ENCODE results near the gene DFFA.
"Not testable (repeated sequence)": the region's sequence is repeated elsewhere in the genome, so short reads cannot be mapped to it uniquely, and the experiment has no call there.

DFFA gene

DNA sequence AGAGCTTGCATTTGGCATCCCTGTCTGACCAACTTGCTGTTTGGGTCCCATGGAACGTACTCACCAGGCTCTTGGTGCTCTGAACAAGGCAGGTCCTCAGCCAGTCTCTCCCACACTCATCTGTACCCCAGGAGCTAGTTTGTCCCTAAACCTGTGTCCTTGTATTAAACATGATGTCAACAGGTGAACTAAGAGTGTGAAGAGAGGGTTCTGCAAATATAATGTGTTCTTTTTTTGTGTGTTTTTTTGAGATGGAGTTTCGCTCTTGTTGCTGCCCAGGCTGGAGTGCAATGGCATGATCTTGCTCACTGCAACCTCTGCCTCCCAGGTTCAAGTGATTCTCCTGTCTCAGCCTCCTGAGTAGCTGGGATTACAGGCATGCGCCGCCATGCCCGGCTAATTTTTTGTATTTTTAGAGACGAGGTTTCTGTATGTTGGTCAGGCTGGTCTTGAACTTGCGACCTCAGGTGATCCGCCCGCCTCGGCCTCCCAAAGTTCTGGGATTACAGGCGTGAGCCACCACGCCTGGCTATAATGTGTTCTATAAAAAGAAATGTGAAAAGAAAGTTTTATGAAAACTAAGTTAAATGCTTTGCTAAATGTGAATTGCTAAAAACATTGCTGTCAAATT lies 33.8 kb upstream of the DFFA start:
- H3K27ac ChIP-seq; DNase-seq (ENCODE audit: low read depth, low spot score): not testable (repeated sequence)

DNA sequence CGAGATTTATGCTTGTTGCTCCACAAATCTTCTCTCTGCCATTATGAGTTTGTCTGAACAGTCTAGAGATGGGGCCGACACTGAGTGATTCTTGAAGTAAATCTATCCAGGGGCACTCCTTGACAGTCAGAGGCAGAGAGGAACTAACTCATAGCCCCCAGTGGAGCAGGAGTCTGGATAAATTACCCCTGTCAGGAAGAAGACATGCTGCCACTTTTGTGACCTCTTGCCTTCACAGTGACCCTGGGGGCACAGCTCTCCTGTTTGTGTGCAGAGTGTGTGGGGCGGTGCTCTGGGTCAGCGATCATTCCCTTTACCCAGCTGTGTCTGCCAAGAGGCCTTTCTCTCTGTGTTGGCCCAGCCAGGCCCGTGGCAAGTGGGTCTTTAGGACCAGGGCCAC lies 31.9 kb upstream of the DFFA start:
- DNase-seq (ENCODE audit: low read depth, low spot score), result no peak

DNA sequence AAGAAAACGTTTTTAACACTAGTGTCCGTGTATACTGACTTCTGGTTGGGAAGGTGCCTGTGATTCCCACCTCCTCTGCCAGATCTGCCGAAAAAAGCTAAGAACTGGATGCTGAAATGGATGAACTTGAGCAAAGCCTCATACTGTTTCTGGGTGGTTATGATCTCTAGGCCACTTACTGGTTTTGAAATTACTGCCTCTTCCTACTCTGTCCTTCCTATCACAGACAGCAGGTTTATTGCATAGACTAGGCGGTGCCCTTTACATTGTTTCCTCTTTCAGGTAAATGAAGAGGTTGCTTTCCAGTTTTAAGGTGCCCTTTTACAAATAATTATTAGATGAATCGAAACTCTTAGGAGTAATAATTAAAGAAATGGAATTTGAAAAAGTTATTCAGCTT lies 29.9 kb upstream of the DFFA start:
- H3K27ac ChIP-seq, result no peak overlapping the region
- DNase-seq (ENCODE audit: low read depth, low spot score), result no peak

More for the DNA sequence above, 31.9 kb upstream of the DFFA start:
- no peak overlapping the region for H3K27ac ChIP-seq

DNA sequence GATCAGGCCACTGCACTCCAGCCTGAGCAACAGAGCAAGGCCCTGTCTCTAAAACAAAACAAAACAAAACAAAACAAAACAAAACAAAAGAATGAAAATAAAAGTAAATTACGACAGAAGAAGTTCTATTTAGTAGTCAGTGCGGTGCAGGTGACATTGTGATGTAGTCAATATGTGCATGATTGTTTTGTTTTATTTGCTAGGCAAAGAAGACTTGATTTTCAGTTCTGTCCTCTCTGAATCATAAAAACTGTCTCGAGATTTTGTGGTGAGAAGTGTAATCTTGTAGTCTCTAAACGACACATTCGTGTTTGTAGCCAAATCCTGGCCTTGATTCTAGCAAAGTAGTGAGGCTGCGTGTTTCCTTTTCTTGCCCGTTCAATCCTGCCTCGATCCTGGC lies 25.9 kb upstream of the DFFA start:
- no peak for DNase-seq (ENCODE audit: low read depth, low spot score)
- H3K27ac ChIP-seq, result no peak overlapping the region

DNA sequence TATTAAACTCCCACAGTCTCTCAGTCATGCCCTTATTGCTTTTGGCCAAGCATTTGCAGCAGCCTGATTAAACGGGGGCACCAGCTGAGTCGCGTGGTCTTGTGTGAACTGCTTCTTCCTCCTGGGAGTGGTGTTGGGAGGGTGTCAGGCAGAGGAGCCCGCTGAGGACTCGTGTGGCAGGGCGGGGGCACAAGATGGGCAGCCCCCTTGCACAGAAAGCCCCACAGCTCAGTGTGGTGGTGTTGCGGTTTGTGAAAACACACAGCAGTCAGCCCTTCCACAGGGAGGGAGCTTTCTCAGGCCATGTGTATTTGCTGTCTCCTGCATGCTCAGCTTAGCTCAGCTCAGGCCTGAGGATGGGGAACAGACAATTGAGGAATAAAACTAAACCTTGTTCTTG lies 24.8 kb upstream of the DFFA start:
- DNase-seq (ENCODE audit: low read depth, low spot score), result no peak
- H3K27ac ChIP-seq, result peak overlapping the region; percentile 94

DNA sequence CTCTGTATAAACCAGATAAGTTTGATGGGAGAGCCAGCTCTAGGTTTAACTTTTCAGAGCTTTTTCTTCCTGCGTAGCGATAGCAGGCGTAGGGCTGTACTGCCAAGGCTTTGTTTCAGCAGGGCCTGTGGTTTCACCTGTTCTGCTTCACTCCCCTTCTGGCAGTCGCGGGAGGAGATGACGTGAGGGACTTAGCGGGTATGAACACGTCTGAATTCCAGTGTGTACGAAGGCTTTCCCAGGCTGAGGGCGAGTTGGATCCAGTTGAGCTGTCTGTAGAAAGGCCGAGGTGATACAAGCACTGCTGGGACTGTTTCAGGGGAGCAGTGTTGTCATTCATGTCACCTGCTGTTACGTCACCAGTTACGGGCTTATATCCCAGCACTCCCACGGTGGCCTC lies 23.6 kb upstream of the DFFA start:
- DNase-seq (ENCODE audit: low read depth, low spot score), result peak; percentile 100
- H3K27ac ChIP-seq, result peak overlapping the region; percentile 94

DNA sequence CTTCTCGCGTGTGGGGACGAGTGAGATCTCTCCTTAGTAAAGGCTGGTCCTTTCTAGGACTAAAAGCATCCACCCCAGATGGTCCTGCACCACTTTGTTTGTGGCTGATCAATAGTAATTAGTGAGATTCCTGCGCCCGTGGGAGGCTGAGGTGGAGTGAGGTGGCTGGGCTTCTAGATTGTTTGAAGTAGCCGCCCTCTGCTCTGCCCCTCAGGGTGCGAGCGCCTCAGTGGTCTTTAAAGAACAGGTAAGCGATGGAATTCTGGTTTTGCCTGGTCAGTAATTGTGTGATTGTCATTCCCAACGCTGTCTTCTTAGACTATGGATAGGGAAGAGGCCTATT lies 23.1 kb upstream of the DFFA start:
- peak overlapping the region; percentile 94 for H3K27ac ChIP-seq
- DNase-seq (ENCODE audit: low read depth, low spot score), result no peak

DNA sequence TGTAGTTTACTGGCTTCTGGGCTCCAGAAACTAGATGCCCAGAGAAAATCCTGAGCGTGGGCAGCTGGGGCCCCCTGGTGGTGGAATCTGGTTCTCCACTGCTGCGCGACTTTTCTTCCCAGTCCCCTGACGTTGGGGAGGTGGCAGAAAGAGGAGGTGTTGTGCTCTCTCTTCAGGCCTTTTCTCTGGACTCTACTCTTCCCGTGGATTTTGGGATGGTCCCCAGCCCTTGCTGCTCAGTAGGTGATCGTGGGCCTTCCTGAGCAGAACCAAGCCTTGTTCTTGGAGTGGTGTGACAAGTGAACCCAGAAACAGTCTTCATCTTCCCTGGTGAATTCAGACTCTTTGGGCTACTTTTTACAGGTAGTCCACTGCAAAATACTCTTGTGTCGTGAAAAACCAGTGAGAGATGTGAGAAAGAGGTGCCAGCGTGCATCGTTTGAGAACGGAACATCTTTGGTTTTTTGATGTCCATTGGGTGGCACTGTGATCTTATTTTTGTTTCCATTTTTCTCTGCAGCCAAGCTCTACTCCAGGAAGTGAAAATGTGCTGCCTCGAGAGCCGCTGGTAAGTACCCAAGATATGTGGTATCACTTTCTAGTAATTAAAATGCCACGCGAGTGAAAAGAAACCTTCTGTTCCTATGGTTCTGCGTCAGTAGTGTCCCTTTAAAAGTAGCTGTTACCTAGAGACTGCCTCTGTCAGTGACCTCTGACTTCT lies 22.6 kb upstream of the DFFA start:
- peak overlapping the region; percentile 94 for H3K27ac ChIP-seq
- peak; percentile 54 for DNase-seq (ENCODE audit: low read depth, low spot score)

DNA sequence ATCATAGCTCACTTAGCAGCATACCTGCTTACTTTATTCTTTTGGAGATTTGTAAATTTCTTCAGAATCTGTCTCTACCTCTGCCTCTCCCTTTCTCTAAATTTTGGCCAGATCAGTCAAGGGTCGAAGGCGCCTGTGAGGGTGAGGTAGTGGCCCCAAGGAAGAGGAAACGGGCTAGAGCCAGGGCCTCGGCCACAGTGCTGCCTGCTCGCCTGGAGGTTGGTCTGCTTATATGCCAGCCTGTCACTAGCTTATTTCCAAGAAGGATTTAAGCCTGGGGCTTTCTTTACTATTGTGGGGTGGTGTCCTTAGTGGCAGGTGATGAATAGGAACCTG lies 22.1 kb upstream of the DFFA start:
- peak overlapping the region; percentile 94 for H3K27ac ChIP-seq
- no peak for DNase-seq (ENCODE audit: low read depth, low spot score)

DNA sequence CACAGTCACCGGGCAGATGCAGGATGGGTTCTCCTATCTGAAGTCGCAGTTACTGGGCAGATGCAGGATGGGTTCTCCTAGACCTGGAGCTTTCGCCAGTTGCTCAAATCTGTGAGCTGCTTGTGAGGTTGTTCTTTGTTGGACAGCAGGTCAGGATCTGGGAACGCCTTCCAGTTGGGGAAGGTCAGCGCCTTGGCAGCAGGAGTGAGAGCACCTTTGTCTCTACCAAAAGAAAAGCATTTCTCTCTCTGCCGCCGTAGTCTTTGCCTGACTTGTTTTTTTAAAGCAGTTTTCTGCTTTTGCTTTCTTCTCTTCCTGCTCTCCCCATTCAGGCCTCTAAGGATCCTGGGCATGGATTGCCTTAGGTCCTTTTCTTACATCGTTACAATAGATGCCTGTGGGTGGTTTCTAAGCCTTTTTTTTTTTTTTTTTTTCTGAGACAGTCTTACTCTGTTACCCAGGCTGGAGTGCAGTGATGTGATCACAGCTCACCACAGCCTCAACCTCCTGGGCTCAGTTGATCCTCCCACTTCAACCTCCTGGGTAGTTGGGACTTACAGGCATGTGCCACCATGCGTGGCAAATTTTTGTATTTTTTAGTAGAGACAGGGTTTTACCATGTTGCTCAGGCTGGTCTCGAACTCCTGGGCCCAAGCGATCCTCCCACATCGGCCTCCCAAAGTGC lies 18.1 kb upstream of the DFFA start:
- no peak for DNase-seq (ENCODE audit: low read depth, low spot score)

DNA sequence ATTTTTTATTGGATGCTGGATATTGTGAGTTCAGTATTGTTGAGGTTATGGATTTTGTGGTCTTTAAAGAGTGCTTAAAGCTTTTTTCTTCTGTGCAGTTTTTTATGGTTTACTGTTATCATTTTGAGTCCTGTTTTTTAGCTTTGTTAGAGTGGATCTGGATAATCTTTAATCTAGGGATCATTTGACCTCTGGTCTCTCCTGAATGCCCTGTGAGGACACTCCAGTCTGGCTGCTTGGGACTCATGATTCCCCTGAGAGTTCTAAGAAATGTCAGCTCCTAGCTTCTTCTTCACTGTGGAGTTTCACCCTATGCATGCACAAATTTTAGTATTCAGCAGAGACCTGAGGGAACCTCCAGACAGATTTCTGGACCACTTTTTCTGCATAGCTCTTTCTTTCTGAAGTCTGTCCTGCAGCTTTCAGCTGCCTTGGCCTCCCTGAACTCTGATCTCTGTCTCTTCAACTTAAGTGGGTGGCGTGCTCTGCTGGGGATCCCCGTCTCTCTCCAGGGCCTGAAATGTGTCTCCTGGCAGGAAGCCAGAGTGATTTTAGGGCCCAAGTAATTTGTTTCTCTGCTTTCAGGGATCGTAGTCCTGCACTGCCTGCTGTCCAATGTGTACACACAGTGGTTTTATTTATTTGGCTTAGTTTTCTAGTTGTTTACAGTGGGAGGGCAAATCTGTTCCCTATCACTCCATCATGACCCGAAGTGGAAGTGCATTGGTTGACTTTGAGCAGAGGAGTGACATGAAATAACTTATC lies 17.1 kb upstream of the DFFA start:
- no peak overlapping the region for H3K27ac ChIP-seq
- DNase-seq (ENCODE audit: low read depth, low spot score), result no peak

More for the DNA sequence above, 18.1 kb upstream of the DFFA start:
- no peak overlapping the region for H3K27ac ChIP-seq

DNA sequence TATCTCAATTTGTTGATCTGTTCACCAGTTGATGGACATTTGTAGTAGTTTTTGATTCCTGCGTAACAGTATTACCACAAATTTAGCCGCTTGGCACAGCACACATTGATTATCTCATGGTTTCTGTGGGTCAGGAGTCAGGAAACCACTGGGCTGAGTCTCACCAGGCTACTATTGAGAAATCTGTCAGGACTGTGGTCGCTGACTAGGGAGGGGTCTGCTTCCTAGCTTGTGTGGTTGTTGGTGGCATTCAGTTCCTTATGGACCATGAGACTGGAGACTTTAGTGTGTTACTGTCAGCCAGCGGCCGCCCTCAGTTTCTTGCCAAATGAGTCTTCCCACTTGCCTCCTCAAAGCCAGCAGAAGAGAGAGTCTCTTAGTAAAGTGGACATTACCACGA lies 12.2 kb upstream of the DFFA start:
- H3K27ac ChIP-seq, result no peak overlapping the region
- no peak for DNase-seq (ENCODE audit: low read depth, low spot score)

DNA sequence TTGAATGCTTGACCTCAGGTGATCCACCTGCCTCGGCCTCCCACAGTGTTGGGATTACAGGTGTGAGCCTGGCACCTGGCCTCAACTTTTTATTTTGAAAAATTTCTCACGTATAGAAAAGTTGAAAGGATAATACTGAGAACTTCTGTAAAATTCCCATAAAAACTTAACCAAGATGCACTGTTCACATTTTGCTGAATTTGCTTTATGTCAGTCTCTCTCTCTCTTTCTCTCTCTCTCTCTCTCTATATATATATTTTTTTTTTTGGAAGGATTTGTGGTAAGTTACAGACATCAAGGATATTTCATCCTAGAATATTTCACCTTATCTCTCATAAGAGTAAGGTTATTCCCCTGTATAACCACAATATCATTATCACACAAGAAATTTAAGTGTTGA lies 8.3 kb upstream of the DFFA start:
- H3K27ac ChIP-seq, result no peak overlapping the region
- DNase-seq (ENCODE audit: low read depth, low spot score), result no peak

DNA sequence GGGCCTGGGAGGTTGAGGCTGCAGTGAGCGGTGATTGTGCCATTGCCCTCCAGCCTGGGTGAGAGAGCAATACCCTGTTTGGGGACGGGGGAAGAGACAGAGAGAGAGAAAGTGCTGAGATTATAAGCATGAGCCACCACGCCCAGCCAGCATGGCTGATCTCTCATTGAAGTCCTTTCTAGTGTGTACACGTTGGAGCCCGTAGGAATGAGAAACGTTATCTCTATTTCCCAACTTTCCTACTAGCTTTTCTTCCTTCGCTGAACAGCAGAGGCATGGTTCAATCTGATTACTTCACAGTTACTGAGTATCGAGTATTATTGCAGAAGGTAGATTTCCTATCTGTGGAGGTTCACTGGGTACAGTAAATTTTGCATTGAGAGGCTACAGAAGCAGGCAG lies 7.0 kb upstream of the DFFA start:
- peak overlapping the region; percentile 27 for H3K27ac ChIP-seq
- DNase-seq (ENCODE audit: low read depth, low spot score), result no peak

DNA sequence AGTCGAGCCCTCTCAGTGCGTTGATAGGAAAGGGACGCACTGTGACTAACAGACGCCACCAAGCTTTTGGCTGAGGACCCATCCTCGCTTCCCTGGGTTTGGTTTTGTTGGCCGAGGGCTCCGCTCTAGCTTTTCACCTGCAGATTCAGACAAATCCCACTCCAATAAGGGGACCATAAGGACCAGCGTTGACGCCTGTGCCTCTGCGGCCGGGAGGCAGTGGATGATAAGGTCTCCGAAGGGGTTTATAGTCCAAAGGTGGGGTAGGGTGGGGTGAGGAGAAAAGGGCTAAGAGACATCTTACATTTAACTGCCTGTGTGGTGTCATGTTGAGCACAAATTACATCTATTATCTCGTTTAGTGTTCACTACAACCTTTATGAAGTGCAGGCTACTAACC lies 3.2 kb upstream of the DFFA start:
- peak overlapping the region; percentile 61 for H3K27ac ChIP-seq
- DNase-seq (ENCODE audit: low read depth, low spot score), result no peak

DNA sequence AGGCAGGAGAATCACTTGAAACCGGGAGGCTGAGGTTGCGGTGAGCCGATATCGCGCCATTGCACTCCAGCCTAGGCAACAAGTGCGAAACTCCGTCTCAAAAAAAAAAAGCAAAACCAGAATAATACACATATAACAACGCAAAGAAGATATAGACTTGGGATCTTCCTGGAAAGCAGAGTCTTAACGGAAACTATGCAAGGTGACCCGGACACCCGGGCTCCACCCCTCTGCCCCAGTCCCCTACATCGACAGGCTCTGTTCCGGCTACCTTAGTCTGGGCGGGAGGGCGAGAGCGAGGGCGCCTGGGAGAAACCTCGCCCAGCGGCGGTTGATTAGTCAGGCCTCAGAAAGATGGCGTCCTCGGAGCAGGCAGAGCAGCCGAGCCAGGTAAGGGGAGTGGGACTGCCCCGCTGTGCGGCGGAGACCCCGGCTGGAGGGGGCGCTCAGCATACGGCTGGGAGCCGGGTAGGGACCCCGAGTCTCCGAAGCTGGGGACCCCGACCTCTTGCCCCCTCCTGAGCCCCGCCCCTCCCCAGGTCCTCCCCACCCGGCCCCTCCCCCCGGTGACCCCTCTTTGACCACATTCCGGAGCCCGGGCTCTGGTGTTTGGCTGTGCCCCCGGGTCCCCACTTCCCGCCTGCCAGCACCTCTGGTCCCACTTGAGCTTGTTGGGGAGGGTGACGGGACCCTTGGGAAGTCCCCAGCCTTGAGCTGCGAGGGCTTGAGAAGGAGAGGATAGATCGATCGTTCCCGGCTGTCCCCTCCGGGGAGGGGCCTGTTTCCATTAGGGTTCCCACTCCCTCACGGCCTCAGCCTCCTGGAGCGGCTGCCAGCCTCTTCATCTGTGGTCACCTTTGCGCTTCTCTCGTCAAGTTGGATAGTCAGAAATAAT lies 2.5 kb upstream of the DFFA start, which contains the start of gene PEX14:
Gene PEX14 (plus strand): TSS at position 338 of the 895 bp plus-strand sequence. CDS start 17 bp downstream, at position 355.
- DNase-seq (ENCODE audit: low read depth, low spot score), result no peak
- H3K27ac ChIP-seq, result peak within 1 kb of the TSS; percentile 61

DNA sequence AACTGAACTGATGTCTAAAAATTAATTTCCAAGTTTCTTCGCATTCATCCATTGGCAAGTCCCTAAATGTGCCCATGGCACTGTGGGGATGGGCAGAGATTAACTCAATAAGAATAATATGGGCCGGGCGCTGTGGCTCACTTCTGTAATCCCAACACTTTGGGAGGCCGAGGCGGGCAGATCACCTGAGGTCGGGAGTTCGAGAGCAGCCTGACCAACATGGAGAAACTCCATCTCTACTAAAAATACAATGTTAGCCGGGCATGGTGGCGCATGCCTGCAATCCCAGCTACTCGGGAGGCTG lies 1.9 kb upstream of the DFFA start:
- DNase-seq (ENCODE audit: low read depth, low spot score); H3K27ac ChIP-seq: not testable (repeated sequence)

DNA sequence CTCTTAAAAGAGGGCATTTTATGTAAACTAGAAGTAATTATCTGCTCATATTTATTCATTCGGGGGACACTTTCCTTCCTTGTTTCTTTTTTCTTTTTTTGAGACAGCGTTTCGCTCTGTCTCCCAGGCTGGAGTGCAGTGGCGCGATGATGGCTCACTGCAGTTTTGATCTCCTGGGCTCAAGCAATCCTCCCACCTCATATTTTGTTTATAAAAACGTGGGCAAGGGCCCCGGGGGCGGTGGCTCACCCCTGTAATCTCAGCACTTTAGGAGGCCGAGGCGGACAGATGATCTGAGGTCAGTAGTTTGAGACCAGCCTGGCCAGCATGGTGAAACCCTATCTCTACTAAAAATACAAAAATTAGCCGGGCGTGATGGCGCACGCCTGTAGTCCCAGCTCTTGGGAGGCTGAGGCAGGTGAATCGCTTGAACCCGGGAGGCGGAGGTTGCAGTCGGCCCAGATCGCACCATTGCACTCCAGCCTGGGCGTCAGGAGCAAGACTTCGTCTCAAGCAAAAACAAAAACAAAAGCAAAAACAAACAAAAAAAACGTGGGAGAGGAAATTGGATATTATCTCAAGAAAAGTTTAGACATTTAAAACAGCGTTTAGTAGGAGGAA lies 926 bp upstream of the DFFA start:
- H3K27ac ChIP-seq, result no peak overlapping the region
- no peak for DNase-seq (ENCODE audit: low read depth, low spot score)

DNA sequence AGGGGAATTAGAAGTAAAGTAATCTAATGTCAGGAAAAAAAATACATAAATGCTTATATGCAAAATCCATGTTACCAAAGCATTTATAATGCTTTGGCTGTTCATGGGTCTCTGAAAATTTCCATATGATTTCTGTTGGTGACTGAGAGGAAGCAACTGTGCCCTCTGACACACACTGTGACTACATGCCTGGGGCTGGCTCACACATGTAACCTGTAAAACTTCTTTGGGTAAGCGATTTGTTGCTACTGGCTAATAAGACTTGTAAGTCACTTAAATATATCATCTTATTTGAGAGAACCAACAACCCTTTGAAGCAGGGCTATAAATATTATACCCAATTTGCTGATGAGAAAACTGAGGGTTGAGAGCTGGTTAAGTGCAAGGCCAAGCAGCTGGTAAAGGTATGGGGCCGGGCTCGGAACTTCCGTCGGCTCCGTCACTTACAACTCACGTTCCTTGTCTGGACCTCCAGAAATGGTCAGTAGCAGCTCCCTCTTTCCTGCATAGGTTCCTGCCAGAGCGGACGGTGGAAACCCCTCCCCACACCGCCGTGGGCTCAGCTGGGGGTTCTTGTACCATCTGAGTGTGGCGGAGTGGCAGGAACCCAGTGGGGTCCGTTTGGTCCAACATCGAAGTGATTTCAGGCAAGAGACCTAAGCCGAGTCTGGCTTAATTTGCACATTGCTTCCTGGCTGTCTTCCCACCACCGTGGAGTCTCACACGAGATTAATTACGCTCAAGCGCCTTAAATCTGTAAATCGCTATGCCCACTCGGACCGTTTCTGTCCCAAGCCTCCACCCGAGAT lies 714 bp downstream of the DFFA start:
- DNase-seq (ENCODE audit: low read depth, low spot score), result no peak
- H3K27ac ChIP-seq, result peak overlapping the region; percentile 54

Measured in epithelial cell of prostate (primary cell).